ENCODE measurements around the gene FAM168A. TPM values are rescaled to one million over a fixed set of nuclear protein-coding genes. Genes with fewer than 3 reads are reported as not detected.

Gene FAM168A
- total and polyA plus RNA-seq, 2 of the 8 experiments (the other 6 are each of a cell fraction or from before 2014, with no cell fraction given): 17.1 to 21.6 TPM

GRCh38 chr11:73404048-73404447 is 193.9 kb downstream of the FAM168A start:
- Histone ChIP-seq H2AK5ac (ENCODE audit: low read depth, low read length) (no peak overlapping the region), H2BK120ac (replicated peaks; ENCODE audit: low read depth, low read length) (no peak overlapping the region), H3K36me3 (ENCODE audit: control insufficient read depth in 2 of 4, insufficient read depth in 4 of 4, low read length in 3 of 4) (peaks cover 0 to 12% (median 2%) of the 10 kb centered on the region in 4 experiments; a peak in 3 of 8 replicates), H4K8ac (ENCODE audit: extremely low read depth, insufficient read depth, low read length) (no peak overlapping the region), H2BK15ac (ENCODE audit: low read length) (no peak overlapping the region), H3K79me1 (ENCODE audit: low read depth, low read length) (no peaks in the 10 kb centered on the region), H2AFZ (ENCODE audit: low read length) (no peak overlapping the region), H2BK20ac (ENCODE audit: low read length) (no peak overlapping the region), H3K9ac (replicated peaks in 1 of 4; ENCODE audit: extremely low read depth in 1 of 4, low read depth in 3 of 4, low read length in 3 of 4) (no peak overlapping the region), H2BK5ac (ENCODE audit: low read depth, low read length) (no peak overlapping the region), H3K27ac (ENCODE audit: low read depth, low read length) (no peak overlapping the region), H4K20me1 (replicated peaks in 1 of 2; ENCODE audit: control insufficient read depth in 1 of 2, insufficient read depth in 2 of 2, low read length in 2 of 2) (peaks cover 0 to 3% of the 10 kb centered on the region in 2 experiments), H3K79me2 (ENCODE audit: control insufficient read depth in 1 of 2, insufficient read depth in 2 of 2, low read length in 2 of 2) (no peaks in the 10 kb centered on the region), H3K27me3 (replicated peaks in 1 of 4; ENCODE audit: control insufficient read depth in 3 of 4, extremely low read depth in 1 of 4, insufficient read depth in 3 of 4, low read length in 3 of 4) (no peaks in the 10 kb centered on the region), H3K4ac (replicated peaks; ENCODE audit: insufficient read length, low read depth, low read length) (no peak overlapping the region), H3K4me3 (ENCODE audit: extremely low read depth in 1 of 4, insufficient read depth in 2 of 4, low read depth in 3 of 4, low read length in 4 of 4) (no peak overlapping the region), H3K4me2 (ENCODE audit: insufficient read depth in 1 of 2, low read depth in 2 of 2, low read length in 2 of 2) (no peak overlapping the region), H3K4me1 (replicated peaks in 1 of 4; ENCODE audit: control insufficient read depth in 3 of 4, insufficient read depth in 4 of 4, low read length in 3 of 4) (peaks cover 0 to 3% (median 1%) of the 10 kb centered on the region in 4 experiments; a peak in 5 of 7 replicates), H3K9me3 (ENCODE audit: insufficient read depth in 2 of 2, low read depth in 1 of 2, low read length in 1 of 2) (no peaks in the 10 kb centered on the region), H4K91ac (replicated peaks; ENCODE audit: insufficient read length, low read length) (no peak overlapping the region), H4K5ac (ENCODE audit: insufficient read length, low read depth, low read length) (no peak overlapping the region), H3K14ac (ENCODE audit: insufficient read length) (no peak overlapping the region), H3K56ac (replicated peaks; ENCODE audit: insufficient read length, low read depth, low read length) (no peak overlapping the region), H3K18ac (ENCODE audit: extremely low read depth, low read length) (no peak overlapping the region), H2BK12ac (ENCODE audit: low read depth, low read length) (no peak overlapping the region), H3K23me2 (ENCODE audit: low read depth, low read length) (no peaks in the 10 kb centered on the region), H3K23ac (ENCODE audit: insufficient read length) (no peak overlapping the region)
- FAIRE-seq: no peak
- DNase-seq (ENCODE audit: low read depth in 1 of 2, low spot score in 2 of 2): peak in 1 of 2 experiments; percentile 68
- POLR2A ChIA-PET (ENCODE audit: partially characterized antibody): interaction anchor here (1.2 to 1.4 kb wide), 2 partner anchors 12 to 243 kb away, joined by 3 read pairs; no protein-coding TSS in a partner anchor
- CTCF ChIA-PET (ENCODE audit: partially characterized antibody): interaction anchor here (0.6 to 59.1 kb wide), 16 partner anchors 8 to 528 kb away, joined by 3 to 1456 read pairs (median 5); partner anchors contain the start of gene PLEKHB1
- 87% methylated on average over 4 of the region's 4 CpGs; no CpG with 5 or more reads in 1 of the 2 experiments for WGBS, 2 experiments (ENCODE audit: extremely low coverage in 1 of 2, insufficient coverage in 1 of 2, insufficient read length in 1 of 2, insufficient replicate concordance in 2 of 2, low coverage in 1 of 2, low lambda C conversion rate in 2 of 2, missing lambda C conversion rate in 1 of 2)
- TF ChIP-seq KDM5A (IDR thresholded peaks at IDR 0.05; ENCODE audit: low read length) (no peak), SAP30 (IDR thresholded peaks at IDR 0.05; ENCODE audit: insufficient read depth, insufficient replicate concordance, low read length) (no peak), GTF2F1 (IDR thresholded peaks at IDR 0.05; ENCODE audit: borderline replicate concordance, low read depth, low read length) (no peak), EGR1 (IDR thresholded peaks at IDR 0.05; ENCODE audit: borderline replicate concordance, low read depth, low read length) (no peak), BRCA1 (IDR thresholded peaks at IDR 0.05; ENCODE audit: low read depth, low read length) (no peak), NRF1 (IDR thresholded peaks at IDR 0.05; ENCODE audit: low read depth, low read length) (no peak), CTCF (IDR thresholded peaks at IDR 0.05; ENCODE audit: control extremely low read depth in 1 of 3, insufficient read depth in 1 of 3, low read depth in 1 of 3, low read length in 3 of 3) (peak; percentile 76 to 84 (median 77)), RAD21 (IDR thresholded peaks at IDR 0.05 in 1 of 2, conservative IDR thresholded peaks at IDR 0.05 in 1 of 2; ENCODE audit: low read depth in 2 of 2, low read length in 2 of 2) (peak; percentile 89 to 90)

Data from H1 (cell line).